Uterus (tissue), 4 donors: ENCODE measurements around the gene GABRE. TPM values are rescaled to one million over a fixed set of nuclear protein-coding genes. Genes with fewer than 3 reads are reported as not detected.

Source experiments
- DNase-seq, 2 donors: peaks; one replicate each; pipeline ENCODE4 v3.0.0-alpha.2; 2019 to 2020
- H3K27ac ChIP-seq, 2 donors: fragments of 200-600 bp; sonication (generic); 1 replicate in 1 of 2; 2 replicates in 1 of 2; pipeline ENCODE4 v1.5.1; 2016 to 2018
- H3K27me3 ChIP-seq, 2 donors: fragments of 200-600 bp; sonication (generic); one replicate each; pipeline ENCODE4 v1.5.1; 2018 to 2019; ENCODE audit warnings: control low read depth in 1 of 2
- H3K36me3 ChIP-seq, 2 donors: fragments of 200-600 bp; sonication (generic); one replicate each; pipeline ENCODE4 v1.5.1; 2019; ENCODE audit warnings: control low read depth in 1 of 2
- H3K4me1 ChIP-seq, 2 donors: fragments of 200-600 bp; sonication (generic); one replicate each; pipeline ENCODE4 v1.5.1; 2018 to 2019; ENCODE audit warnings: control low read depth in 1 of 2
- H3K4me3 ChIP-seq, 2 donors: fragments of 200-600 bp; sonication (generic); 1 replicate in 1 of 2; 2 replicates in 1 of 2; pipeline ENCODE4 v1.5.1; 2018 to 2019; ENCODE audit warnings: mild to moderate bottlenecking in 1 of 2
- H3K9me3 ChIP-seq, 2 donors: fragments of 200-600 bp; sonication (generic); one replicate each; pipeline ENCODE4 v1.5.1; 2019; ENCODE audit warnings: control low read depth in 1 of 2
- CTCF ChIP-seq, 4 experiments: fragments of 200-600 bp in 2 of 4; fragments of 450-650 bp in 2 of 4; sonication (generic) in 2 of 4; IDR thresholded peaks; one replicate each; pipeline ENCODE4 v1.5.1; 2016 to 2019; ENCODE audit warnings: antibody characterized with exemption in 4 of 4, mild to moderate bottlenecking in 2 of 4, moderate library complexity in 1 of 4
- POLR2A ChIP-seq, 2 donors: fragments of 450-650 bp; IDR thresholded peaks; one replicate each; pipeline ENCODE4 v1.6.1; 2016; ENCODE audit warnings: antibody characterized with exemption in 2 of 2, mild to moderate bottlenecking in 1 of 2, moderate library complexity in 1 of 2
- intact Hi-C: fragments of 100-400 bp; cut with DNase I; formaldehyde crosslinking; loops from one replicate; pipeline ENCODE4 v1.15.1; 2023; ENCODE audit warnings: low total_unique reads
- total RNA-seq, 4 donors: library from RNA; depleted of rRNA in 3 of 4; stranded (reverse); fragments of >200 nt in 3 of 4; gene quantifications; one replicate each; pipeline versions ENCODE4 v1.1.0 to v1.2.4, GENCODE V29; 2014 to 2023
- donor health status: DM: yes; HTN: yes; CAD: no.

The GABRE gene
- total RNA-seq, 4 donors from 2014 or later, result 27.0 to 54.2 (median 27.8) TPM

- Histone ChIP-seq H3K4me3 (no peak overlapping the region), H3K27ac (no peak overlapping the region), H3K9me3 (no peaks in the 10 kb centered on the region), H3K4me1 (no peaks in the 10 kb centered on the region), H3K36me3 (no peaks in the 10 kb centered on the region), H3K27me3 (no peaks in the 10 kb centered on the region)
- no peak for DNase-seq
- intact Hi-C loops, result no loop called here
- TF ChIP-seq CTCF (IDR thresholded peaks at IDR 0.05), result no peak
- TF ChIP-seq POLR2A (IDR thresholded peaks at IDR 0.05), result no peak
Measured at GRCh38 chrX:151923648-151924047, 50.8 kb downstream of the GABRE start.

- Histone ChIP-seq H3K4me1 (no peaks in the 10 kb centered on the region), H3K9me3 (no peaks in the 10 kb centered on the region), H3K27me3 (no peaks in the 10 kb centered on the region), H3K27ac (no peak overlapping the region), H3K36me3 (no peaks in the 10 kb centered on the region), H3K4me3 (no peak overlapping the region)
- no peak for DNase-seq
- TF ChIP-seq POLR2A (IDR thresholded peaks at IDR 0.05) (no peak), CTCF (IDR thresholded peaks at IDR 0.05) (no peak)
- intact Hi-C loops, result no loop called here
Measured at GRCh38 chrX:151922692-151923091, 51.8 kb downstream of the GABRE start.

GRCh38 chrX:151921866-151922265 lies 52.6 kb downstream of the GABRE start:
- Histone ChIP-seq H3K9me3 (no peaks in the 10 kb centered on the region), H3K4me1 (no peaks in the 10 kb centered on the region), H3K36me3 (no peaks in the 10 kb centered on the region), H3K27ac (no peak overlapping the region), H3K27me3 (no peaks in the 10 kb centered on the region), H3K4me3 (no peak overlapping the region)
- DNase-seq, result no peak
- TF ChIP-seq POLR2A (IDR thresholded peaks at IDR 0.05) (no peak), CTCF (IDR thresholded peaks at IDR 0.05) (no peak)
- intact Hi-C loops, result no loop called here

- no peak for DNase-seq
- intact Hi-C loops, result no loop called here
Measured at GRCh38 chrX:151921292-151921691, 53.2 kb downstream of the GABRE start.

GRCh38 chrX:151920530-151920929 lies 53.9 kb downstream of the GABRE start:
- no peak for TF ChIP-seq POLR2A (IDR thresholded peaks at IDR 0.05)
- no peaks in the 10 kb centered on the region for H3K27me3 ChIP-seq
- no peaks in the 10 kb centered on the region for H3K9me3 ChIP-seq
- H3K27ac ChIP-seq, result no peak overlapping the region
- no peaks in the 10 kb centered on the region for H3K36me3 ChIP-seq
- intact Hi-C loops, result no loop called here
- no peak overlapping the region for H3K4me3 ChIP-seq
- H3K4me1 ChIP-seq, result no peaks in the 10 kb centered on the region
- DNase-seq, result no peak

More at GRCh38 chrX:151921292-151921691, 53.2 kb downstream of the GABRE start:
- H3K4me1 ChIP-seq, result no peaks in the 10 kb centered on the region
- no peaks in the 10 kb centered on the region for H3K27me3 ChIP-seq
- no peak overlapping the region for H3K27ac ChIP-seq
- TF ChIP-seq CTCF (IDR thresholded peaks at IDR 0.05) (no peak), POLR2A (IDR thresholded peaks at IDR 0.05) (no peak)
- H3K9me3 ChIP-seq, result no peaks in the 10 kb centered on the region
- H3K36me3 ChIP-seq, result no peaks in the 10 kb centered on the region
- H3K4me3 ChIP-seq, result no peak overlapping the region

GRCh38 chrX:151920101-151920500 lies 54.4 kb downstream of the GABRE start:
- TF ChIP-seq CTCF (IDR thresholded peaks at IDR 0.05), result no peak
- no peak for TF ChIP-seq POLR2A (IDR thresholded peaks at IDR 0.05)
- Histone ChIP-seq H3K9me3 (no peaks in the 10 kb centered on the region), H3K4me1 (no peaks in the 10 kb centered on the region), H3K27me3 (no peaks in the 10 kb centered on the region), H3K27ac (no peak overlapping the region), H3K36me3 (no peaks in the 10 kb centered on the region), H3K4me3 (no peak overlapping the region)
- intact Hi-C loops, result no loop called here
- DNase-seq, result no peak
